MM.1S (cell line): ENCODE measurements around the gene ACO1.

Source experiments
- EZH2 ChIP-seq: fragments of 300-600 bp; sonication (generic); optimal IDR thresholded peaks from 2 replicates; pipeline ENCODE3; 2017; ENCODE audit warnings: low read depth, mild to moderate bottlenecking, antibody characterized with exemption, low read length, mixed read lengths
- EZH2phosphoT487 ChIP-seq: fragments of 300-600 bp; sonication (generic); IDR thresholded peaks from 2 replicates; pipeline ENCODE4 v1.6.1; 2018; ENCODE audit warnings: antibody characterized with exemption, low read length
- TF ChIP-seq, protein P1 (sequence below): fragments of 300-600 bp; sonication (generic); IDR thresholded peaks from 2 replicates; pipeline ENCODE4 v1.5.1; 2016; ENCODE audit warnings: antibody characterized with exemption, low read length, mixed read lengths

DNA sequence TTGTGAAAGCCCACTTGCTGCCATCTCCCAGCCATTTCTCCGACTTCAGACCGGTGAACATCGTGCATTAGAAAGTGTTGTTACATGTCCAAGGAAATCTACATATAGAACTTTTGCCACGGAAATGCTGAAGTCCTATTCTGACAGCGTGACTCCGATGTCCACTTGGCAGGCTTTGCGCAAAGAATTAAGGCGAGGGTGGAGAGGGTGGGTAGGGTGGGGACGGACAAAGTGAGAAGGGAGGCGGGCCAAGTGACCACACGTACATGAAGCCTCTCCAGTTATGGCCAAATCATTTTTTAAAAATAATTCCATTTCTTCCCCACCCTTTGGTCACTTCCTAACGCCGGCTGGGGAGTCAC lies 460 bp upstream of the ACO1 start:
- TF ChIP-seq EZH2, result no peak
- TF ChIP-seq, protein P1, sequence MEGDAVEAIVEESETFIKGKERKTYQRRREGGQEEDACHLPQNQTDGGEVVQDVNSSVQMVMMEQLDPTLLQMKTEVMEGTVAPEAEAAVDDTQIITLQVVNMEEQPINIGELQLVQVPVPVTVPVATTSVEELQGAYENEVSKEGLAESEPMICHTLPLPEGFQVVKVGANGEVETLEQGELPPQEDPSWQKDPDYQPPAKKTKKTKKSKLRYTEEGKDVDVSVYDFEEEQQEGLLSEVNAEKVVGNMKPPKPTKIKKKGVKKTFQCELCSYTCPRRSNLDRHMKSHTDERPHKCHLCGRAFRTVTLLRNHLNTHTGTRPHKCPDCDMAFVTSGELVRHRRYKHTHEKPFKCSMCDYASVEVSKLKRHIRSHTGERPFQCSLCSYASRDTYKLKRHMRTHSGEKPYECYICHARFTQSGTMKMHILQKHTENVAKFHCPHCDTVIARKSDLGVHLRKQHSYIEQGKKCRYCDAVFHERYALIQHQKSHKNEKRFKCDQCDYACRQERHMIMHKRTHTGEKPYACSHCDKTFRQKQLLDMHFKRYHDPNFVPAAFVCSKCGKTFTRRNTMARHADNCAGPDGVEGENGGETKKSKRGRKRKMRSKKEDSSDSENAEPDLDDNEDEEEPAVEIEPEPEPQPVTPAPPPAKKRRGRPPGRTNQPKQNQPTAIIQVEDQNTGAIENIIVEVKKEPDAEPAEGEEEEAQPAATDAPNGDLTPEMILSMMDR, result no peak
- TF ChIP-seq EZH2phosphoT487, result no peak
